DND-41 (cell line): ENCODE data around the gene ZMIZ2.

Source experiments
- CTCF ChIP-seq: IDR thresholded peaks from 2 replicates; pipeline ENCODE4 v1.5.1; 2012; ENCODE audit warnings: borderline replicate concordance, low read length, moderate library complexity, mild to moderate bottlenecking; ENCODE audit not compliant: poor library complexity, severe bottlenecking; ENCODE audit errors: extremely low read depth
- EZH2 ChIP-seq: IDR thresholded peaks from 3 replicates; pipeline ENCODE4 v1.6.1; 2012; ENCODE audit warnings: borderline replicate concordance, low read depth, mild to moderate bottlenecking, moderate library complexity, low read length, inconsistent platforms; ENCODE audit not compliant: severe bottlenecking

- TF ChIP-seq CTCF (no peak), EZH2 (no peak)
These were observed 27.6 kb downstream of the ZMIZ2 start for GRCh38 chr7:44776211-44776610.
